Pulmonary artery endothelial cell (primary cell): ENCODE measurements around the gene FSTL4. TPM values are rescaled to one million over a fixed set of nuclear protein-coding genes. Genes with fewer than 3 reads are reported as not detected.

Experiments used
- DNase-seq: peaks from one replicate; pipeline ENCODE4 v3.0.0-alpha.2; 2011; ENCODE audit warnings: low read depth, low spot score
- total RNA-seq: library from RNA; depleted of rRNA; stranded (reverse); fragments of >200 nt; gene quantifications from 2 replicates; pipeline ENCODE4 v1.2.3, GENCODE V29; 2014

FSTL4 gene
- total RNA-seq, 1 donor from 2014 or later, result not detected

DNA sequence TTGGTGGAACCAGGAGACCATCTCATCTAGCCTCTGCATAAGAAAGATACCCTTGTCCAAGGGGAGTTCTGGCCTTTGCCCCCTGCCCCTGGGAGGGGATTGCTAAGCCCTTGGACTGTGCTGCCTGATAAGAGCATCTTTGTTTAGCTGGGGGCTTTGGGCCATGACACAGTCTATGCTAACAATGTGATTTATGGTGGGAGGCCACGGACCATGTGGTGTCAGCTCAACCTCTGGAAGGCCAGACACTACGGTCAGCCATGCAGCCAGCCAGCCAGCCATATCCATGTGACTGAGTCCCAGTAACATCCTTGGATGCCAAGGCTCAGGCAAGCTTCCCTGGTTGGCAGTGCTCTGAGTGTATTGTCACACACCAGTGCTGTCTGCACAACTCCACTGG is 244.4 kb downstream of the FSTL4 start:
- no peak for DNase-seq

GRCh38 chr5:133367071-133367786 is 245.1 kb downstream of the FSTL4 start:
- DNase-seq, result no peak

- no peak for DNase-seq
Observed at GRCh38 chr5:133366438-133366837, 245.9 kb downstream of the FSTL4 start.

GRCh38 chr5:133365738-133366137 is 246.6 kb downstream of the FSTL4 start:
- no peak for DNase-seq

GRCh38 chr5:133364936-133365707 is 247.2 kb downstream of the FSTL4 start:
- DNase-seq, result no peak

DNA sequence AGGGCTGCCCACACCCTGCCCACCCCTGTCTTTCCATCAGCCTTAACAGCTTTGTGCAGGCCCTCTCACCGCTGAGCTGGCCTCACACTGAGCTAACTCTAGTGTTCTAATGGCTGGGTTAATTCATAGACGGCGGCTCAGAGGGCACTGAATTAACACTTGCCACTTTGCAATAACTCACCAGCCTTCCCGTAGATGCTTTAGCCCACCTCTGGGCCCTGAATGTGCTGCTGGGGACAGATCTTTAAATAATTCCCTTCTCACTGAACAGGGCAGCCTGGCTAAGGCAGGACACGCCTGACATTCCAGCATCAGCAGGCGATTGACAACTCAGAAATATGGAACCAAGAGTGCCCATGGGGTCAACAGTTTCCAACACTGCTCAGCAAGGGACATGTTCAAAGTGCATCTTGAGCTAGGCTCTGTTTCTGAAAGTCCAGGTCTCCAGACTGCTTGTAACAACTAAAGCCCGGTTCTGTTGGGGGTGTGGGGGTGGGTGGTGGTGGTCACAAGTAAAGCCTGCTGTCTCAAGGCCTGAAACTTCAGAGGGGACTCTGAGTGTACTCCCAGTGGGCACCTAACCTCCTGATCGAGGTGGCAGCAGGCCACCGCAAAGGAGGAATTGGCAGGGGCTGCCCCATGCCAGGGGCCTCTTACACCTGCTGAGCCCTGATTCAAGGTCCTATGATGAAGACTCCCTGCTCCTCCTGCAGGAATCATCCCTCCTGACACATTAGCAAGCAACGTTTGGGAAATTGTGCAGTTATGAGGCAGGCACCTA is 248.3 kb downstream of the FSTL4 start:
- no peak for DNase-seq

GRCh38 chr5:133362438-133362837 is 249.9 kb downstream of the FSTL4 start:
- DNase-seq, result no peak

DNA sequence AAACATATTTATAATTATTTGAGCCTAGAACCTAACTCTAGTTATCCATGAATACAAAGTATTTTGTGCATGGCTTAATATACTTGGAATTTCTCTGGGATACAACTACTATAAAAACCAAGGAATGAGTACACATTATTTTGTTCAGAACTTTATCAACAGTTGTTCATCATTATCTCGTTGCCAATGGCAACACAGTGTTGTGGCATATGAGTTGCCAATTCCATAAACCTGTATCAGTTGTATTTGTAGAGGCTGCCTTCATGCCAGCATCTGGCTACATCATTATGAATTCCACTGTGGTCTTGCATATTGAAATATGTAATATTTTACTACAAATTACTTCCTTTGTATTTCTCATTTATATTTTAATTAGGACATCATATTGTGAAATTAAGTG is 250.4 kb downstream of the FSTL4 start:
- no peak for DNase-seq

DNA sequence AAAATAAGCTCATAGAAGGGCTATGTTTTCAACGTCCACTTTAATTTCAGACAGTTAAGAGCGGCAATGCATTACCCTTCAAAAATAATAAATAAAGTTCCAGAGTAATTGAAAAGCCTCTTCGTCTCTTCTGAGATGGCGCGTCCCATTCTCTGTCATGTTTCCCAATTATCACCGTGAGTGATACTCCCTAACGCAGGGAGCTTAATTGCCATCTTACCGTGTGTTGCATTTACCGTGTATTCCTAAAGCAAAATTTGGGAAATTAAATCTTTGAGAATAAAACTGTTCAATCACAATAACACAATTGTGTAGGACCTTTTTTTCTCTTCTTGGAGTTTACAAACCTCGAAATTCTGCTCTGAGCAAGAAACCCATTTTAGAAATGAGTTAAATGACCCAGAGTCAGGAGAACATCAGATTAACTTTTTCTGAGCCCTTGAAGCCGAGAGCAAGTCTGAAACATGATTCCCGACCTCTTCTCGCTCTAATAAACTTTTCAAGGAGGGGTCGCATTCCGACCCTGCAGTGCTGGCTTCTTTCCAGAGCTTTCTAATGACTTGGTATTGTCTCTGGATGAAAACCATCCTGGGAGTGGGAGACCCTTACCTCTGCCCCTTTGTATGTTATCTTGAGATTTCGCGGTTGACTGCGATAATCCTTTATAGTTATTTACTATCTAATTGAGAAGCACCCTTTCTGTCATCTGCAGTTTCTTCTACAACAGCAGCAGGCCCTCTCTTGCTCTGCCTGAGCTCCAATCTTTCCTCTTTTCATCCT is 251.5 kb downstream of the FSTL4 start:
- DNase-seq, result no peak

- DNase-seq, result no peak
Observed at GRCh38 chr5:133359861-133360260, 252.5 kb downstream of the FSTL4 start.

DNA sequence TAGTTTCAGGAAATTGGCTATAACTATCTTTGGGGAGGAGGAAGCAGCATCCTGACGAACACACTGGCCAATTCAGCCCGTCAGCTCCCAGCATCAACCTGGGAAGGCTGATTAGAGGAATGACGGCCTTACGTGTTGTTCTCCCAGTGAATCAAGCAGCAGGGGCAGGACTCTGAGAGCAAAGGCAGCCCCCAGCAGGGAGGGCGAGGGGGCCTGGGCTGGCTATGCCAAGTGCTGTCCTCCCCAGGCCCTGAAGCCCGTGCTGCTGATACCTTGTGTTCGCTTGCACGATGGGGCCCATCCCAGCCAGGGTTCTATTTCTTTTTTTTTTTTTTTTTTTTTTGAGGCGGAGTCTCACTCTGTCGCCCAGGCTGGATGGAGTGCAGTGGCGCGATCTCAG is 254.1 kb downstream of the FSTL4 start:
- no peak for DNase-seq

GRCh38 chr5:133357758-133358157 is 254.6 kb downstream of the FSTL4 start:
- DNase-seq, result no peak

- DNase-seq, result no peak
Observed at GRCh38 chr5:133356984-133357421, 255.3 kb downstream of the FSTL4 start.

GRCh38 chr5:133356396-133356983 is 255.9 kb downstream of the FSTL4 start:
- DNase-seq, result no peak

GRCh38 chr5:133354323-133355185 is 257.8 kb downstream of the FSTL4 start:
- DNase-seq, result no peak

GRCh38 chr5:133353741-133354140 is 258.6 kb downstream of the FSTL4 start:
- DNase-seq, result no peak

DNA sequence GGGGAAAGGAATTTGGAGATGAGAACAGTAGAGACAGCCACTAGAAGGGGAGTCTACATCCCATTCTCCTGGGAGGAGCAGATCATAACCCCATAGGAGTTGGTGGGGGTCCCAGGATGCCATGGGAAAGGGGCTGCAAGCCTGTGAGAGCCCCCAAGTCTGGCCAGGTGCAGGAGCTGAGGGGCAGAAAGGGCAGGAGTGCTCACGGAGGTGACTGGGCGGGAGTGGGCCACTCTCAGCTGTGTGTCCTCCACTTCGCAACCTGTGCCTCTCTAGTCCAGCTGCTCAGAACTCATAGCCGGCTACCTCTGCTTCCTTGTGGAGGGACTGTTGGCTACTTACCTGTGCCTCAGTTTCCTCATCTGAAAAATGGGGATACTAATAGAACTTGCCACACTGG is 263.9 kb downstream of the FSTL4 start:
- DNase-seq, result no peak

DNA sequence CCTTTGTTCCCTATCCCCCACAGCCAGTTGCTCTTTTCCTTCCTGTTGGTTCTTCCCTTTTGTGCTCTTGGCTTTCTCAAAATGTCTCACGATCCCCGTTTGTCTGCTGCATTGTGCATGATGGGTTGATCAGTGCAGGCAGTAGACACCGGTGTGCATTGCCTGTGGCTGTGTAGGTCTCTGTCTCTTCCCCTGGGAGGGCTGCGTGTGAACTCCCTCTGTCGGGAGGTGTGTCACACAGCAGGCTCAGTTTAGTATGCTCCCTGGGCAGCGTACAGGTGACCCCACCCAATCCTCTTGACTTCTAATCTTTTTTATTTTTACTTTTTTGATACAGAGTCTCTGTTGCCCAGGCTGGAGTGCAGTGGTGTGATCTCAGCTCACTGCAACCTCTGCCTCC is 265.3 kb downstream of the FSTL4 start:
- no peak for DNase-seq

DNA sequence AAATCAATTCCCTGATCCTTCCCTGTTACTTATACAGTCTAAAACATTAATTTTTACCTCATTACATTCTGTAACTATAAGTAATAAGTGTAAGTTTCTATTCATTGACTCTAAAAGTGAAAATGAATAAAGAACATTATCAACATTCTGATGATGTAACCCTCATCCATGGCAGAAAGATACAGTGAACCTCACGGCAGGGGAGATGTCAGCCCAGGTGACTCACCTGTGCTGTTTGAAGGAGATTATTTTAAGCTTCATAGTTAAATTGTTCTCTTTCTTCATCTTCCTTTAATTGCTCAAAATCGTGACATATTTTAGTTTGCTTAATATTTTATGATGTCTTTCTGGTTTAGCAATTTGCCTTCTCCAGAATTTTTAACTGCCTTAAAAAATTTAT is 268.1 kb downstream of the FSTL4 start:
- DNase-seq, result no peak

GRCh38 chr5:133343196-133343595 is 269.1 kb downstream of the FSTL4 start:
- no peak for DNase-seq
